Tibial nerve (tissue), 4 donors: Measurements from ENCODE around the gene TIMM9.

ENCODE experiments used
- CTCF ChIP-seq, 5 experiments: fragments of 200-600 bp in 3 of 5; fragments of 450-650 bp in 2 of 5; sonication (generic) in 3 of 5; IDR thresholded peaks; one replicate each; pipeline ENCODE4 v1.5.1; 2016 to 2019; ENCODE audit warnings: antibody characterized with exemption in 5 of 5, mild to moderate bottlenecking in 3 of 5, moderate library complexity in 2 of 5
- EP300 ChIP-seq, 2 donors: sonication (generic); formaldehyde crosslinking; IDR thresholded peaks; one replicate each; pipeline ENCODE4 v1.6.1; 2017; ENCODE audit warnings: antibody characterized with exemption in 2 of 2, mild to moderate bottlenecking in 1 of 2
- POLR2A ChIP-seq, 2 donors: fragments of 450-650 bp; IDR thresholded peaks; one replicate each; pipeline ENCODE4 v1.6.1; 2017; ENCODE audit warnings: antibody characterized with exemption in 2 of 2, mild to moderate bottlenecking in 2 of 2, moderate library complexity in 2 of 2

GRCh38 chr14:58430156-58430555 lies 2.8 kb upstream of the TIMM9 start:
- TF ChIP-seq CTCF (IDR thresholded peaks at IDR 0.05) (no peak), POLR2A (IDR thresholded peaks at IDR 0.05) (no peak), EP300 (IDR thresholded peaks at IDR 0.05) (no peak)
